Keratinocyte (primary cell): ENCODE data around the gene ADAMTS9. TPM values are rescaled to one million over a fixed set of nuclear protein-coding genes. Genes with fewer than 3 reads are reported as not detected.

Experiments
- DNase-seq: peaks from one replicate; pipeline ENCODE4 v3.0.0-alpha.2; 2011; ENCODE audit warnings: low read depth, missing footprints, low spot score
- FAIRE-seq: peaks from 2 replicates; lab custom pipeline; 2011; peaks lifted over from hg19 to GRCh38; lab: Jason Lieb, UNC
- H2AFZ ChIP-seq: 2 replicates; pipeline ENCODE4 v1.6.0; 2012; ENCODE audit warnings: low read length, control low read depth, inconsistent platforms; ENCODE audit not compliant: control insufficient read depth
- H3K27ac ChIP-seq: 2 replicates; pipeline ENCODE4 v1.5.1; 2011; ENCODE audit warnings: low read length; ENCODE audit not compliant: control insufficient read depth, insufficient read depth
- H3K27me3 ChIP-seq: 3 replicates; pipeline ENCODE4 v1.6.0; 2011; ENCODE audit warnings: low read length; ENCODE audit not compliant: control insufficient read depth, insufficient read depth; ENCODE audit errors: extremely low read depth
- H3K36me3 ChIP-seq, 2 experiments: 2 replicates in 1 of 2; 3 replicates in 1 of 2; pipeline ENCODE4 v1.5.1; 2011; ENCODE audit warnings: low read length in 2 of 2, mild to moderate bottlenecking in 1 of 2; ENCODE audit not compliant: control insufficient read depth in 2 of 2, insufficient read depth in 2 of 2; ENCODE audit errors: extremely low read depth in 1 of 2
- H3K4me1 ChIP-seq: 3 replicates; pipeline ENCODE4 v1.5.1; 2011; ENCODE audit warnings: low read length; ENCODE audit not compliant: control insufficient read depth, insufficient read depth; ENCODE audit errors: extremely low read depth
- H3K4me2 ChIP-seq: 3 replicates; pipeline ENCODE4 v1.6.0; 2011; ENCODE audit warnings: low read depth, low read length; ENCODE audit not compliant: control insufficient read depth, insufficient read depth; ENCODE audit errors: extremely low read depth
- H3K4me3 ChIP-seq, 3 experiments: fragments of 200-600 bp in 1 of 3; sonication (generic) in 1 of 3; 2 replicates in 2 of 3; 3 replicates in 1 of 3; pipeline ENCODE4 v1.5.1; 2011 to 2016; ENCODE audit warnings: low read length in 3 of 3, mild to moderate bottlenecking in 3 of 3, control low read depth in 2 of 3, inconsistent platforms in 1 of 3, low read depth in 1 of 3, mixed read lengths in 1 of 3, mixed run types in 1 of 3, moderate library complexity in 1 of 3; ENCODE audit not compliant: control insufficient read depth in 2 of 3, insufficient read depth in 2 of 3; ENCODE audit errors: extremely low read depth in 1 of 3
- H3K79me2 ChIP-seq: 2 replicates; pipeline ENCODE4 v1.6.0; 2012; ENCODE audit warnings: low read length; ENCODE audit not compliant: control insufficient read depth, insufficient read depth
- H3K9ac ChIP-seq: 3 replicates; pipeline ENCODE4 v1.6.0; 2011; ENCODE audit warnings: low read length; ENCODE audit not compliant: control insufficient read depth, insufficient read depth; ENCODE audit errors: extremely low read depth
- H3K9me1 ChIP-seq: 3 replicates; pipeline ENCODE4 v1.6.0; 2011; ENCODE audit warnings: low read length; ENCODE audit not compliant: control insufficient read depth, insufficient read depth; ENCODE audit errors: extremely low read depth
- H3K9me3 ChIP-seq: 2 replicates; pipeline ENCODE4 v1.5.1; 2012; ENCODE audit warnings: low read depth, low read length; ENCODE audit not compliant: control insufficient read depth
- H4K20me1 ChIP-seq: 3 replicates; pipeline ENCODE4 v1.6.0; 2011; ENCODE audit warnings: low read length; ENCODE audit not compliant: control insufficient read depth, insufficient read depth; ENCODE audit errors: extremely low read depth
- EZH2 ChIP-seq: IDR thresholded peaks from one replicate; pipeline ENCODE4 v1.6.1; 2012; ENCODE audit warnings: inconsistent platforms, mild to moderate bottlenecking, low read length, moderate library complexity
- dilution Hi-C: fragments of 300-500 bp; cut with MboI; formaldehyde crosslinking; loops from one replicate; pipeline ENCODE4 v1.7.0; 2020; ENCODE audit warnings: low sequenced_read_pairs; ENCODE audit not compliant: extremely low pct_ligation_motif_present
- polyA plus RNA-seq, 5 experiments: library from polyadenylated mRNA; depleted of rRNA in 3 of 5; stranded (reverse) in 3 of 5; stranded (forward) in 1 of 5; unstranded in 1 of 5; fragments of >200 nt; gene quantifications; 1 replicate in 1 of 5; 2 replicates in 3 of 5; 3 replicates in 1 of 5; pipeline versions ENCODE4 v1.2.1 to v1.2.3, GENCODE V29; 2011 to 2012; ENCODE audit warnings: missing spikeins in 2 of 5, low read depth in 1 of 5, low replicate concordance in 1 of 5
- TF ChIP-seq, protein P1 (sequence below), 3 experiments: IDR thresholded peaks in 1 of 3; conservative IDR thresholded peaks in 1 of 3; optimal IDR thresholded peaks in 1 of 3; 2 replicates in 2 of 3; 3 replicates in 1 of 3; pipeline versions ENCODE3 to v1.5.1; 2011; ENCODE audit warnings: low read length in 3 of 3, mild to moderate bottlenecking in 3 of 3, moderate library complexity in 2 of 3, control low read depth in 1 of 3, inconsistent platforms in 1 of 3; ENCODE audit not compliant: insufficient read depth in 2 of 3; ENCODE audit errors: extremely low read depth in 1 of 3

Gene ADAMTS9
- polyA plus RNA-seq, 1 donor (not counting 4 experiments of a cell fraction or from before 2014, with no cell fraction given) = 0.43 TPM

DNA sequence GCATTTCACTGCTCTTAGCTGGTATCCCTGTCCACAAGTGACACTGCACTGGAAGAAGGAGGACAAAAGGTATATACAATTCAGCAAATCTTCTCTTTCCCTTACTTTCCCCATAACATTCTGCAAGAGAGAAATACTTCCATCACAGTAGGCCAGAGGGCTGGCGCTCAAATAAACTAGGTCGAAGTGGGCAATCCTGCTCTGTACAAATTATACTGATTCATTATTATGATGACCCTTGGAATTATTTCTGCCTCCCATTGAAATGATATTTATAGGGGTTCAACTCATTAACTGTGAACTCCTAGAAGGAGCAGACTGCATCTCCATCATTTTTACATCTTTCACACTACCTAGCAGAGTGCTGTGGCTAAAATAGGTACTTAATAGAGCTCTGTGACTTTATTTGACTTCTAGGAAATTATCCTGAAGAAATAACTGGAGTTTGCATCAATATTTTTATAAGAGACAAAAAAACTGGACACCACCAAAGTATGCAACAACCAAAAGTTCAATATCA is 80.7 kb downstream of the ADAMTS9 start:
- DNase-seq = no peak
- Histone ChIP-seq H2AFZ (no peak overlapping the region), H4K20me1 (no peaks in the 10 kb centered on the region), H3K27me3 (no peaks in the 10 kb centered on the region), H3K4me1 (no peaks in the 10 kb centered on the region), H3K27ac (no peak overlapping the region), H3K9me1 (no peaks in the 10 kb centered on the region), H3K4me3 (no peak overlapping the region), H3K4me2 (no peak overlapping the region), H3K9ac (no peak overlapping the region), H3K36me3 (no peaks in the 10 kb centered on the region), H3K79me2 (no peaks in the 10 kb centered on the region), H3K9me3 (no peaks in the 10 kb centered on the region)
- TF ChIP-seq, protein P1, sequence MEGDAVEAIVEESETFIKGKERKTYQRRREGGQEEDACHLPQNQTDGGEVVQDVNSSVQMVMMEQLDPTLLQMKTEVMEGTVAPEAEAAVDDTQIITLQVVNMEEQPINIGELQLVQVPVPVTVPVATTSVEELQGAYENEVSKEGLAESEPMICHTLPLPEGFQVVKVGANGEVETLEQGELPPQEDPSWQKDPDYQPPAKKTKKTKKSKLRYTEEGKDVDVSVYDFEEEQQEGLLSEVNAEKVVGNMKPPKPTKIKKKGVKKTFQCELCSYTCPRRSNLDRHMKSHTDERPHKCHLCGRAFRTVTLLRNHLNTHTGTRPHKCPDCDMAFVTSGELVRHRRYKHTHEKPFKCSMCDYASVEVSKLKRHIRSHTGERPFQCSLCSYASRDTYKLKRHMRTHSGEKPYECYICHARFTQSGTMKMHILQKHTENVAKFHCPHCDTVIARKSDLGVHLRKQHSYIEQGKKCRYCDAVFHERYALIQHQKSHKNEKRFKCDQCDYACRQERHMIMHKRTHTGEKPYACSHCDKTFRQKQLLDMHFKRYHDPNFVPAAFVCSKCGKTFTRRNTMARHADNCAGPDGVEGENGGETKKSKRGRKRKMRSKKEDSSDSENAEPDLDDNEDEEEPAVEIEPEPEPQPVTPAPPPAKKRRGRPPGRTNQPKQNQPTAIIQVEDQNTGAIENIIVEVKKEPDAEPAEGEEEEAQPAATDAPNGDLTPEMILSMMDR (optimal IDR thresholded peaks at IDR 0.05 in 1 of 3, IDR thresholded peaks at IDR 0.05 in 1 of 3, conservative IDR thresholded peaks at IDR 0.05 in 1 of 3; ENCODE audit: extremely low read depth in 1 of 3, insufficient read depth in 2 of 3, low read length in 3 of 3) = no peak
- TF ChIP-seq EZH2 = no peak
- no peak for FAIRE-seq
- dilution Hi-C loops = no loop called here

GRCh38 chr3:64604313-64604712 is 83.5 kb downstream of the ADAMTS9 start:
- dilution Hi-C loops = no loop called here

More at GRCh38 chr3:64604313-64604712, 83.5 kb downstream of the ADAMTS9 start:
- Histone ChIP-seq H4K20me1 (no peaks in the 10 kb centered on the region), H3K9me1 (no peaks in the 10 kb centered on the region), H3K4me2 (no peak overlapping the region), H3K4me1 (no peaks in the 10 kb centered on the region), H3K9ac (no peak overlapping the region), H3K4me3 (no peak overlapping the region), H3K9me3 (no peaks in the 10 kb centered on the region), H3K27ac (no peak overlapping the region), H3K79me2 (no peaks in the 10 kb centered on the region), H3K27me3 (no peaks in the 10 kb centered on the region), H3K36me3 (no peaks in the 10 kb centered on the region), H2AFZ (no peak overlapping the region)
- FAIRE-seq (no peak), DNase-seq (no peak)
- TF ChIP-seq EZH2 = no peak
- TF ChIP-seq, protein P1 (optimal IDR thresholded peaks at IDR 0.05 in 1 of 3, IDR thresholded peaks at IDR 0.05 in 1 of 3, conservative IDR thresholded peaks at IDR 0.05 in 1 of 3; ENCODE audit: extremely low read depth in 1 of 3, insufficient read depth in 2 of 3, low read length in 3 of 3) = no peak
